ENCODE data around the gene INA.
"Not testable (repeated sequence)": the region's sequence is repeated elsewhere in the genome, so short reads cannot be mapped to it uniquely, and the experiment has no call there.

The INA gene

DNA sequence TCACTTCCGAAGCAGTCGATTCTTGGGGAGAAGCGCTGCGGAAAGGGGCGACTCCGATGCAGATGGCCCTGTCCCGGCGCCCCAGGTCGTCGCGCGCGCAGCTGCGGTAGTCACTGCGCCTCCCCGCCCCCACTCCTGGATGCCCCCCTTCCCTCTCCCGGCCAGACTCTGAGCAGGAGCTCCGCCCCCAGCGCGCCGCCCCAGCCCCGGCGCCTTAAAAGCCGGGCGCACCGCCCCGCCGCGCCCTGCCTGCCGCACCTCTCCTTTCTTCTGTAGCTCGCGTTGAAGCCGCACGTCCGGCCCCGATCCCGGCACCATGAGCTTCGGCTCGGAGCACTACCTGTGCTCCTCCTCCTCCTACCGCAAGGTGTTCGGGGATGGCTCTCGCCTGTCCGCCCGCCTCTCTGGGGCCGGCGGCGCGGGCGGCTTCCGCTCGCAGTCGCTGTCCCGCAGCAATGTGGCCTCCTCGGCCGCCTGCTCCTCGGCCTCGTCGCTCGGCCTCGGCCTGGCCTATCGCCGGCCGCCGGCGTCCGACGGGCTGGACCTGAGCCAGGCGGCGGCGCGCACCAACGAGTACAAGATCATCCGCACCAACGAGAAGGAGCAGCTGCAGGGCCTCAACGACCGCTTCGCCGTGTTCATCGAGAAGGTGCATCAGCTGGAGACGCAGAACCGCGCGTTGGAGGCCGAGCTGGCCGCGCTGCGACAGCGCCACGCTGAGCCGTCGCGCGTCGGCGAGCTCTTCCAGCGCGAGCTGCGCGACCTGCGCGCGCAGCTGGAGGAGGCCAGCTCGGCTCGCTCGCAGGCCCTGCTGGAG is at the start of gene INA:
Gene INA (plus strand): TSS at position 243 of the 817 bp plus-strand sequence. CDS start 74 bp downstream, at position 317.
- DNase-seq (ENCODE audit: low read depth in 2 of 2), result no peak

DNA sequence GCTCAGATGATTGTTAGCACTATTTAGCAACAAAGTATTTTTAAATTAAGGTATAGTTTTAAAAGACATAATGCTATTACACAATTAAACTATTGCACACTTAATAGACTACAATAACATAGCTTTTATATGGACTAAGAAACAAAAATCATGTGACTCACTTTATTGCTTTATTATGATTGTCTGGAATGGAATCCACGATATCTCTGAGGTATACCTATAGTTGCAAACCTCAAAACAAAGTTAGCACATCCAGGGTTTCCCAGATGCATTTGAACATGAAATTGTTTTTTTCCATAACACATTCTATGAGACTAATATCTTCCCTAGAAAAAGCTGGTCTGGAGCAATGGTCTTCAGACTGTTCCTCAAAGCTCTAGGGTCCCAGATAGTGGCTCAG is 49.5 kb upstream of the INA start:
- DNase-seq (ENCODE audit: low read depth in 2 of 2), result no peak

DNA sequence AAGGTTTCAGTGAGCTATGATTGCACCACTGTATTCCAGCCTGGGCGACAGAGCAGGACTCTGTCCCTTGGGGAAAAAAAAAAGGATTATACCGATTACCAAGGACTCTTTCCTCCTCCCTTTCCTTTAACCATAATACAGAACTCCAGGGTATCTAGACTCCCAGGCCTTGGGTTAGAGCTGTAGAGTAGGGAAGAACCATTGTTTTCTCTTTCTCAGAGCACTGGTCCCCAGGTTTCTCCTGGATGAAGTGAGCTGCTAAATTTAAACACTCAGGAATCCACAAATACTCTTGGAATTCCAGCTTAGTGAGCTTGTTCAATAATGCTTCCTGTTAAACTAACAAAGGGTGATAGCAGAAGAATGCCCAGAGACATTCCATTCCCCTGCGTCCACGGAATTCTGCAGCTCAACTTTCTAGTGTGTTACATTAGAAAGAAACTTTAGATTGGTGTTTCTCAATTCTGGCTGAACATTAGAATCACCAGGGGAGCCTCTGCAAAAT is 45.8 kb upstream of the INA start:
- DNase-seq (ENCODE audit: low read depth in 2 of 2), result no peak

DNA sequence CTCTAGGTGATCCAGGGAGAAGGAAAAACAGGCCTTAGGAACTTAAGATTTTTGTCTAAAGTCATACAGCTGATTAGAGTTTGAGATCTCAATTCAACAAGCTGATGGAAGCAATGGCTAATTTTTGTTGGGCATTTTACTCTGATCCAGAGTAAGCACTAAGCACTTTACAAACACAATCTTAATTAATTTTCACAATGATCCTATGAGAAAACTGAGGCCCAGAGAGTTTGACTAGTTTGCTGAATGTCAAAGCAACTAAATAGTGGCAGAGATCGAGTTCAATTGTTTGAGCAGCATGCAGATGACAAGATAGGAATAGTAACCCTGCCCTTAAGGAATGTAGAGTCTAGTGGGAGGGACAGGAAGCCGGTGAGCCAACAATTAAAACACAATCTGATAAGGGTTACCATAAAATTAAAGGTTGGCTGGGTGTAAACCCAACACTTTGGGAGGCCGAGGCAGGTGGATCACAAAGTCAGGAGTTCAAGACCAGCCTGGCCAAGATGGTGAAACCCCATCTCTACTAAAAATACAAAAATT is 44.7 kb upstream of the INA start:
- DNase-seq (ENCODE audit: low read depth in 2 of 2), result no peak

DNA sequence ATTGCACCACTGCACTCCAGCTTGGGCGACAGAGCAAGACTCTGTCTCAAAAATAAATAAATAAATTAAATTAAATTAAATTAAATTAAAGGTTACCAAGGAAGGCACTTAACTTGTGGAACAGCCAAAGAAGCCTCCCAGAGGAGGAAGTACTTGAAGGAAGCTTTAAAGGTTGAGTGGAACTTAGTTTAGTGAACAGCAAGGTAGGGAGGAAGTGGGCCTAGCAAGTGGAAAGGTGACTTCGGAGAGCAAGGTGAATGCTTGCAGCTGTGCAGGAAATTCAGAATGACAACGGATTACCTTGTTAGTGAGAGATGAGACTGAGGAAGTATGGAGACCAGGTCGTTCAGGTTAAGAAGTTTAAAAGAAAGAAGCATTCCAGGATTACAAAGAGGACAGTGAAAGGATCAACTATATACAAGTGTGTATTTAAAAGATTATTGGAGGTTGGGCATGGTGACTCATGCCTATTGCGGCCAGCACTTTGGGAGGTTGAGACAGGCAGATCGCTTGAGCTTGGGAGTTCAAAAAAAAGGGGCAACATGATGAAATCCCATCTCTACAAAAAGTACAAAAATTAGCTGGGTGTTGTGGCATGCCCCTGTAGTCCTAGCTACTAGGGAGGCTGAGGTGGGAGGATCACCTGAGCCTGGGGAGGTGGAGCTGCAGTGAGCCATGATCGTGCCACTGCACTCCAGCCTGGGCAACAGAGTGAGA is 44.0 kb upstream of the INA start:
- no peak for DNase-seq (ENCODE audit: low read depth in 2 of 2)

DNA sequence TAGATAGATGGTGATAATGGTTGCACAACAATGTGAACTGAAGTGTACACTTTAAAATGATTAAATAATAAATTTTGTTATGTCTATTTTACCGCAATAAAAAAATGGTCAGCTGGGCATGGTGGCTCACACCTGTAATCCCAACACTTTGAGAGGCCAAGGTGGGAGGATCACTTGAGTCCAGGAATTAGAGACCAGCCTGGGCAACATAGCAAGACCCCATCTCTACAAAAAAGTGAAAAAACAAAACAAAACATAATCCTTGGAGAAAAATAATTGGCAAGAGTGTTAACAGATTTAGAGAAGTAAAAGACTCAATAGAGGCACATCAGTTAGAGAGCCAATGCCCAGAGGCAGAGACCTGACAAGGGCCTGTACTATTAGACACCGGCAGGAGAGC is 41.2 kb upstream of the INA start:
- no peak for DNase-seq (ENCODE audit: low read depth in 2 of 2)

DNA sequence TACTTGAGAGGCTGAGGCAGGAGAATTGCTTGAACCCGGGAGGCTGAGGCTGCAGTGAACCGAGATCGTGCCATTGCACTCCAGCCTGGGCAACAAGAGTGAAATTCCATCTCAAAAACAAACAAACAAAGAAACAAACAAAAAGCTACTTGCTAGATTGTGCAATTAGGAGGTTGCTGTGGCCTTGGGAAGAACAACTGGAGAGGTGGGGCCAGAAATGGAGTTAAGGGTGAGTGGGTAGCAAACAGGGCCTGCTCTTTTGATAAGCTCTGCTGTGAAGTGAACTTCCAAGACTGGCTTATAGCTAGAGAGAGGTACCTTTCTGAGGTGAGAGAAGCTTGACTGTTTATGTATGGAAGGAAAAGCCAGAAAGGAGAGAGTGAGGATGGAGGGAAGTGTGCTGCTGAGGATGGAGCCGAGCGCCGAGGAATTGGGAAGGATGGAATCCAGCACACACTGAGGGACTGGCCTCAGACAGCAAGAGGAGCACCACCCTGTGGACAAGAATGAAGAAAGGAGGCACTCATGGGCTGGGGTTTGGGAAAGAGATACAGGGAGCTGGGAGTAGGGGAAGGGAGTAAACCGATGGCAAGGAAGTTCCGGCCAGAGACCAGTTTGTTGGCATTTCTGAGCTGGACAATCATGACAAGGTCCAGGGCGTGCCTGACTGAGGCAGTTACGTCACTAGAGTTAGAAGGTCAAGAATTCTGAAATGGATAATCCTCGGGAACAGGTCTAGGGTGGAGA is 38.3 kb upstream of the INA start:
- no peak for DNase-seq (ENCODE audit: low read depth in 2 of 2)

DNA sequence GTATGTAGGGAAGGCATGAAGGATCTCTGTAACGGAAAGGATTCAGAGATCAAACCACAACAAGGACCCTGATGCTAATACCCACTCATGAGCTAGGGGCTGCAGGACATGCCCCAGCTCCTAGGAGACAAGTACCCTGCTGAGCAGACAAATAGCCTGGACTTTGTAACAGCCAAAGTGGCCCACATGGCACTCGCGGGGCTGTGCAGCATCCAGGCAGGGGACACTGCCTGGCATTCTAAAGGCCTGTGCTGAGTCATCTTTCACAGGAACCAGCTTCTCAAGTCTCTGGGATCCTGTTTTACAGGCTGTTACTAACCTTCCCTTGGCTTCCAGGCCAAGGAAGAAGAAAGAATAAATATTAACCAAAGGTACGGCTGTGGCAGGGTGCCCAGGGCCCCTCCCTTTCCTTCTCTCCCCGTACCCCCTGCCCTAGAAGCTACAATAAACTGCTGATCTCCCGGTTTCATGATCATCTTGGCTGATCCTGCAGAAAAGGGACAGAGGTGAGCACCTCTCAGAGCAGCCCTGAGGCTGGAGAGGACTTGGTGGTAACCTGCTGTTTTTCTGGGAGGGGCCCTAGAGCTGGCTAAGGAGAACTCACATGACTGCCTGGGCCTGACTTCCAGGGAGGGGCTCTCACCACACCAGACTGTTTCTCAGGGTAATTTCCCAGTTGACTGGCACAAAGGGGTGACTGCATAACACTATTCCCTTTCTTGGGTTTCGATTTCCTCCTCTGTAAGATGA is 35.5 kb upstream of the INA start:
- no peak for DNase-seq (ENCODE audit: low read depth in 2 of 2)

DNA sequence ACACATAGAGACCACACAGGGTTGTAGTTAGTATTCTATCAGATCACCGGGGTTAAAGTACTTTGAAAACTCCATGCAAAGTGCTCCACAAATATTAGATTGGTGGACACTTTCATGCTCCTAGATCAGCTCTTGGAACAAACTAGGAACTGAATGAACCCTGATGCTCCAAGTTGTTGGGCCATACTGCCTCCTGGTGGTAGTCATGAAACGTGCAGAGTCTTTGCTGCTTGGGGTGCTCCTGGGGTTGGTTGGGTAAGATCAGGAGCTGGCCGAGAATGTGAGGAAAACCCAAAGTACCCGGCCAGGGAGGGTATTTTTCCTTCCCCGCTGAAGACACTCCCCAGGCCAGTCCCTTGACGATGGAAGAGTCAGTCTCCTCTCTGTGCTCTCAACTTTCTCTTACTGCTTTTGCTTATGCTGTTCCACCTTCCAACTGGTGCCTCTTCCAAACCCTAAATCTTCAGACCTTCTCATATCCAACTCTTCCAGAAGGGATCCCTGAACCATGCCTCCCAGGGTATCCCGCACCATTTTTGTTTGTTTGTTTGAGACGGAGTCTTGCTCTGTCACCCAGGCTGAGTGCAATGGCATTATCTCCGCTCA is 32.2 kb upstream of the INA start:
- DNase-seq (ENCODE audit: low read depth in 2 of 2), result peak; percentile 22 to 28

DNA sequence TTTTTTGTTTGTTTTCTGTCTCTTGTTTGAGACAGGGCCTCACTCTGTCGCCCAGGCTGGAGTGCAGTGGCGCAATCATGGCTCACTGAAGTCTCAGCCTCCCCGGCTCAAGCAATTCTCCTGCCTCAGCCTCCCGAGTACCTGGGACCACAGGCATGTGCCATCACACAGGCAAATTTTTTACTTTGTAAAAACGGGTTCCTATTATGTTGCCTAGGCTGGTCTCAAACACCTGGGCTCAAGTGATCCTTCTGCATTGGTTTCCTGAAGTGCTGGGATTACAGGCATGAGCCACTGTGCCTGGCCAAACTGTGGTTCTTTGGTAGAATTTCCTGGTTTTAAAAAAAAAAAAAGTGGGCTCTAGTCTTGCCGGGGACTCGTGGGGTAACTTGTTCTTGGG is 31.4 kb upstream of the INA start, which contains the start of gene RPEL1:
Gene RPEL1 (plus strand): TSS at position 301 of the 400 bp plus-strand sequence. CDS start 110 bp downstream, outside the sequence.
- not testable (repeated sequence) for DNase-seq (ENCODE audit: low read depth in 2 of 2)

DNA sequence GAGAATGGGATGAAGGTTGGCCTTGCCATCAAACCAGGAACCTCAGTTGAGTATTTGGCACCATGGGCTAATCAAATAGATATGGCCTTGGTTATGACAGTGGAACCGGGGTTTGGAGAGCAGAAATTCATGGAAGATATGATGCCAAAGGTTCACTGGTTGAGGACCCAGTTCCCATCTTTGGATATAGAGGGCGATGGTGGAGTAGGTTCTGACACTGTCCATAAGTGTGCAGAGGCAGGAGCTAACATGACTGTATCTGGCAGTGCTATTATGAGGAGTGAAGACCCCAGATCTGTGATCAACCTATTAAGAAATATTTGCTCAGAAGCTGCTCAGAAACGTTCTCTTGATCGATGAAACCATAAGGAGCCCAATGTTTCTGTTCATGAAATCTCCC is 30.6 kb upstream of the INA start:
- no peak for DNase-seq (ENCODE audit: low read depth in 2 of 2)

DNA sequence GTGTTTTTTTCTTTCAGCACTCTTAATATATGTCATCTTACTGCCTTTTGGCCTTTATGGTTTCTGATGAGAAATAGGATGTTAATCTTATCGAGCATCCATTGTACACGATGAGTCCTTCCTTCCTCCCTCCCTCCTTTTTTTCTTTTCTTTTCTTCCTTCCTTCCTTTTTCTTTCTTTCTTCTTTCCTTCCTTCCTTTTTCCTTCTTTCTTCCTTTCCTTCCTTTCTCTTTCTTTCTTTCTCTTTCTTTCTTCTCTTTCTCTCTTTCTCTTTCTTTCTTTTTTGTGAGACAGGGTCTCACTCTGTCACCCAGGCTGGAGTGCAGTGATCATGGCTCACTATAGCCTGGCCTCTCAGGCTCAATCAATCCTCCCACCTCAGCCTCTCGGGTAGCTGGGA is 22.8 kb upstream of the INA start:
- DNase-seq (ENCODE audit: low read depth in 2 of 2), result no peak

DNA sequence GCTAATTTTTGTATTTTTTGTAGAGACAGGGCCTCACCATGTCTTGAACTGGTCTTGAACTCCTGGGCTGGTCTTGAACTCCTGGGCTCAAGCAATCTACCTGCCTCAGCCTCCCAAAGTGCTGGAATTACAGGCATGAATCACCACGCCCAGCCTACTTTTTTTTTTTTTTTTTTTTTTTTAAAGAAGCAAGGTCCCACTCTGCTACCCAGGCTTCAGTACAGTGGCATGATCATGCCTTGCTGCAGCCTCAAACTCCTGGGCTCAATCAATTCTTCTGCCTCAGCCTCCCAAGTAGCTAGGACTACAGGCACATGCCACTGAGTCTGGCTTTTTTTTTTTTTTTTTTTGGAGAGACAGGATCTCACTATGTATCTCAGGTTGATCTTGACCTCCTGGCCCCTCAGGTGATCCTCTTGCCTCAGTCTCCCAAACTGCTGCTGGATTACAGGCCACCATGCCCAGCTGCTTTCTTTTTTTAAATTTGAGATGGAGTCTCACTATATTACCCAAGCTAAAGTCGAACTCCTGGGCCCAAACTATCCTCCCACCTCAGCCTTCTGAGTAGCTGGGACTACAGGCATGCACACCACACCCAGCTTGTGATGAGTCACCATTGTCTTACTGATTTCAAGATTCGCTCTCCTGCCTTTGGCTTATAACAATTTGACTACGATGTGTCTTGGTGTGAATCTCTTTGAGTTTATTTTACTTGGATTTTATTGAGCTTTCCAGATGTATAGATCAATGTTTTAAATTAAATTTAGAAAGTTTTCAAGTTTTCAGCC is 22.2 kb upstream of the INA start:
- no peak for DNase-seq (ENCODE audit: low read depth in 2 of 2)

DNA sequence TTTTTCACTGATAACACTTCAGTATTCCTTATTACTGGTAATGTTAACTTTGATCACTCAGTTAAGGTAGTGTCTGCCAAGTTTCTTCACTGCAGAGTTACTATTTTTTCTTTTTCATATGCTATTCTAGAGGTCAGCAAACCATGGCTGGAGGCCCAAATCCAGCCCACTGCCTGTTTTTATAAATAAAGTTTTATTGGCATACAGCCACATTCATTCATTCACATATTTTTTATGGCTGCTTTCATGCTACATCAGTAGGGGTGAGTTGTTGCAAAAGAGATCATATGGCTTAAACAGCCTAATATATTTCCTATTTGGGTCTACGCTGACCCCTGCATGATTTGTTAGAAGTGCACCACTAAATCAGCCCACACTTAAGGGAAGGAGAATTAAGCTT is 20.3 kb upstream of the INA start:
- DNase-seq (ENCODE audit: low read depth in 2 of 2), result no peak

DNA sequence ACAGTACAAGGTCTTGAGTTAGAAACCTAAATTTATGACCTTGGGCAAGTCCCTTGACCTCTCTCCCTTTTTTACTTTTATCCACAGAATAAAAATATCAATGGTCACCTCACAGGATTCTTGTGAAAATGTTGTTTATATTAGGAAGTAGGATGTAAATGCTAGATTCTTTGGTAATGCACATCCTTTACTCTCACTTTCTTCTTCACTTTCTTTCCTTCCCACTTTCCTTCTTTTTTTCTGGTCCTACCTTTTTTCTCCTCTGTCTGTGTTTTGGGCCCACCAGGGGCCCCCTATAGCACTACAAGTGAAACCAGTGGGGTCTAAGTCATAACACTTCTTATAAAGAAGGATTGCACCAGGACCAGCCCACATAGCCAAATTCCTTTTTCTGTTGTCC is 19.1 kb upstream of the INA start:
- DNase-seq (ENCODE audit: low read depth in 2 of 2), result no peak

DNA sequence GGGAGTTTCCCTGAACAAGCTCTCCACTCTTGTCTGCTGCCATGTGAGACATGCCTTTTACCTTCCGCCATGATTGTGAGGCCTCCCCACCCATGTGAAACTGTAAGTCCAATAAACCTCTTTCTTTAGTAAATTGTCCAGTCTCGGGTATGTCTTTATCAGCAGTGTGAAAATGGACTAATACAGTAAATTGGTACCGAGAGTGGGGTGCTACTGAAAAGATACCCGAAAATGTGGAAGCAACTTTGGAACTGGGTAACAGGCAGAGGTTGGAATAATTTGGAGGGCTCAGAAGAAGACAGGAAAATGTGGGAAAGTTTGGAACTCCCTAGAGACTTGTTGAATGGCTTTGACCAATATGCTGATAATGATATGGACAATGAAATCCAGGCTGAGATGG is 18.0 kb upstream of the INA start:
- DNase-seq (ENCODE audit: low read depth in 2 of 2), result not testable (repeated sequence)

DNA sequence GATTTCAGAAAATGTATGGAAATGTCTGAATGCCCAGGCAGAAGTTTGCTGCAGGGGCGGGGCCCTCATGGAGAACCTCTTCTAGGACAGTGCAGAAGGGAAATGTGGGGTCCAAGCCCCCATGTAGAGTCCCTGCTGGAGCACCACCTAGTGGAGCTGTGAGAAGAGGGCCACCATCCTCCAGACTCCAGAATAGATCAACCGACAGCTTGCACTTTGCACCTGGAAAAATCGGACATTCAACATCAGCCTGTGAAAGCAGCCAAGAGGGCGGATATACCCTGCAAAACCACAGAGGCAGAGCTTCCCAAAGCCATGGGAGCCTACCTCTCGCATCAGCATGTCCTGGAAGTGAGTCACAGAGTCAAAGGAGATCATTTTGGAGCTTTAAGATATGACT is 16.9 kb upstream of the INA start:
- DNase-seq (ENCODE audit: low read depth in 2 of 2), result no peak

DNA sequence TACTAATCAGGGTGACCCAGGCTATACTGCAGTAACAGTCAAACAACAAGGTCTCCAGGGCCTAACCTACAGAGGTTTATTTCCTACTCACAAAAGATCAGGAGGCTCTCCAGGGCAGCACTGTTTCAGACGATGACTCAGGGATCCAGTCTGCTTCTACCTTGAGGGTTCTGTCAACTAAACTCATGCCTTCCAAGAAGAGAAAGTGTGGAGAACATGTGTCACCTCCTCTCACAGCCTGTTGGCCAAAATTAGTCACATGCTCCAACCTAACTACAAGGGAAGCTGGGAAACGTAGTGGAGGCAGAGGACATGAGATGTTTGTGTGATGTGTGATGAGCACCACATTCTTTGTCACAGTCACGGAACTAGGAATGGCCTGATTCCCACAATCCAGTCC is 14.7 kb upstream of the INA start:
- DNase-seq (ENCODE audit: low read depth in 2 of 2), result no peak

DNA sequence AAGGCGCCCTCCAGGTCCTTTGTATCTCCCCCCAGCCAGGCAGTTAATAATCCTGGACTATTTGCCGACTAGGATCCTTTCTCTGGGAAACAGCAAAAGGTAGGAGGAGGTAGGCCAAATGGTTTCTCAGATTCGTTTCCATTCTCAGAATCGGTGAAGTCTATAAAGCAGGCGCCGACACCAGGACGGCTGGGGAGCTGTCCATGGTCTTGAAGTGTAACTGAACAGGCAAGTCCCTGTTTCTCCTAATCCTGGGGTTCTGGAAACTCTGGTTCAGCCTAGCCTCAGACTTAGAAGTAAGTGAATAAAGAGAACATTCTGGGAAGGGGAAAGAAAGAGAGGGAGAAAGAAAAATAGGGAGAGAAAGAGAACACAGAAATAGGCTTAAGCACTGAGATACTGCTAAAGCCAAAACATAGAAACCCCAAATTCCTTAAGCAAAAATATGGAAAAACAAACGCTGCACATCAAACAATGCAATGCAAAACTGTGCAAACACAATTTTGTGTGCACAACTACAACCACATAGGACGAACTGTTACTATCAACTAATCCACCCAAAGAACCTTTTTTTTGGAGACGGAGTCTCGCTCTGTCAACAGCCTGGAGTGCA is 11.1 kb upstream of the INA start:
- DNase-seq (ENCODE audit: low read depth in 2 of 2), result no peak

DNA sequence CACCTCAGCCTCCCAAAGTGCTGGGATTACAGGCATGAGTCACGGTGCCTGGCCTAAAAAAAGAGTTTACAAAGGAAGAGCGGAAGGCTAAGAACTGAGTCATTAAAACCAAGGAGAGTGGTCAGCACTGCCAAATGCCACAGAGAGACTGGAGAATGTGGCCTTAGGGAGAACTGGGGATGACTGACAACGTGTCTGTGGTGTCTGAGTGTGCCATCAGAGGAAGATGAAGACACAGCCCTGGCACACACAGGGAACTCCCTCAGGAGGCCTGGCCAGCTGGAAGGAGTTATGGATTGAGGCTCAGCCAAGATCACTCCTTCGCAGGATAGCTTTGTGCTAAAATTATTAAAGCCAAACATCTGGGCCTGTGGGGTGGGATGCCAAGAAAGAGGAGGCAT is 3.9 kb upstream of the INA start:
- no peak for DNase-seq (ENCODE audit: low read depth in 2 of 2)
